Liver (tissue), 9 donors: ENCODE results near the gene NRIP2. TPM values are rescaled to one million over a fixed set of nuclear protein-coding genes. Genes with fewer than 3 reads are reported as not detected.
A peak's percentile ranks its signal among the peaks of the same experiment; 100 is the strongest.

Experiments
- DNase-seq: peaks from one replicate; pipeline ENCODE4 v3.0.0-alpha.2; 2017; ENCODE audit warnings: low spot score
- H3K27ac ChIP-seq, 2 donors: one replicate each; pipeline ENCODE4 v1.7.0; 2013; ENCODE audit warnings: inconsistent platforms in 2 of 2, low read length in 2 of 2, control low read depth in 1 of 2, low read depth in 1 of 2, mild to moderate bottlenecking in 1 of 2
- H3K27me3 ChIP-seq, 4 donors: one replicate each; pipeline versions ENCODE4 v1.6.1 to v1.7.0; 2013; ENCODE audit warnings: low read length in 3 of 4, inconsistent platforms in 1 of 4, mild to moderate bottlenecking in 1 of 4, moderate library complexity in 1 of 4; ENCODE audit not compliant: control insufficient read depth in 4 of 4, insufficient read depth in 4 of 4
- H3K36me3 ChIP-seq, 4 donors: one replicate each; pipeline versions ENCODE4 v1.6.1 to v1.7.0; 2013; ENCODE audit warnings: low read length in 3 of 4, mild to moderate bottlenecking in 3 of 4, low read depth in 1 of 4, moderate library complexity in 1 of 4; ENCODE audit not compliant: control insufficient read depth in 4 of 4, insufficient read depth in 3 of 4
- H3K4me1 ChIP-seq, 4 donors: one replicate each; pipeline versions ENCODE4 v1.6.1 to v1.7.0; 2013; ENCODE audit warnings: low read length in 3 of 4, mild to moderate bottlenecking in 3 of 4, moderate library complexity in 1 of 4; ENCODE audit not compliant: control insufficient read depth in 4 of 4, insufficient read depth in 4 of 4
- H3K4me3 ChIP-seq, 3 donors: one replicate each; pipeline versions ENCODE4 v1.6.1 to v1.7.0; 2013; ENCODE audit warnings: low read length in 3 of 3, control low read depth in 1 of 3, low read depth in 1 of 3, mild to moderate bottlenecking in 1 of 3
- H3K9ac ChIP-seq, 2 donors: one replicate each; pipeline ENCODE4 v1.7.0; 2013; ENCODE audit warnings: low read length in 2 of 2, mild to moderate bottlenecking in 2 of 2, moderate library complexity in 2 of 2, control low read depth in 1 of 2, low read depth in 1 of 2
- H3K9me3 ChIP-seq, 4 donors: one replicate each; pipeline versions ENCODE4 v1.6.1 to v1.7.0; 2013; ENCODE audit warnings: low read length in 3 of 4; ENCODE audit not compliant: control insufficient read depth in 4 of 4
- EGR1 ChIP-seq, 2 donors: IDR thresholded peaks; 2 replicates each; pipeline ENCODE4 v1.6.1; 2016 to 2018; ENCODE audit warnings: antibody characterized with exemption in 2 of 2, low read depth in 2 of 2
- FOXA1 ChIP-seq: IDR thresholded peaks from 2 replicates; pipeline ENCODE4 v1.6.1; 2016; ENCODE audit warnings: antibody characterized with exemption
- FOXA2 ChIP-seq: IDR thresholded peaks from 2 replicates; pipeline ENCODE4 v1.6.1; 2016; ENCODE audit warnings: antibody characterized with exemption
- GABPA ChIP-seq, 2 donors: IDR thresholded peaks in 1 of 2; conservative IDR thresholded peaks in 1 of 2; 2 replicates each; pipeline ENCODE4 v1.6.1; 2016; ENCODE audit warnings: antibody characterized with exemption in 2 of 2, mild to moderate bottlenecking in 1 of 2, moderate library complexity in 1 of 2
- HNF4A ChIP-seq, 2 donors: conservative IDR thresholded peaks; 2 replicates each; pipeline ENCODE4 v1.6.1; 2016; ENCODE audit warnings: antibody characterized with exemption in 2 of 2, mild to moderate bottlenecking in 2 of 2
- HNF4G ChIP-seq: IDR thresholded peaks from 2 replicates; pipeline ENCODE4 v1.6.1; 2016; ENCODE audit warnings: antibody characterized with exemption
- JUND ChIP-seq, 2 donors: IDR thresholded peaks; 2 replicates each; pipeline ENCODE4 v1.6.1; 2016; ENCODE audit warnings: antibody characterized with exemption in 2 of 2
- NR2F2 ChIP-seq: IDR thresholded peaks from 2 replicates; pipeline ENCODE4 v1.6.1; 2016; ENCODE audit warnings: antibody characterized with exemption
- RAD21 ChIP-seq, 2 donors: IDR thresholded peaks; 2 replicates each; pipeline ENCODE4 v1.6.1; 2016; ENCODE audit warnings: antibody characterized with exemption in 2 of 2, mild to moderate bottlenecking in 2 of 2
- RXRA ChIP-seq, 2 donors: IDR thresholded peaks; 2 replicates each; pipeline ENCODE4 v1.6.1; 2017 to 2018; ENCODE audit warnings: antibody characterized with exemption in 2 of 2, mild to moderate bottlenecking in 1 of 2
- SP1 ChIP-seq: IDR thresholded peaks from 2 replicates; pipeline ENCODE4 v1.6.1; 2018; ENCODE audit warnings: antibody characterized with exemption, mild to moderate bottlenecking
- TAF1 ChIP-seq: conservative IDR thresholded peaks from 2 replicates; pipeline ENCODE4 v1.6.1; 2016; ENCODE audit warnings: antibody characterized with exemption, mild to moderate bottlenecking
- YY1 ChIP-seq: IDR thresholded peaks from 2 replicates; pipeline ENCODE4 v1.6.1; 2016; ENCODE audit warnings: antibody characterized with exemption, mild to moderate bottlenecking
- WGBS: extraction: QIAGEN DNeasy Blood & Tissue Kit; methylation state at CpG from one replicate; pipeline ENCODE4 v1.1.7; 2013; 5-methylcytosine and 5-hydroxymethylcytosine counted together
- polyA plus RNA-seq, 2 donors: library from polyadenylated mRNA; stranded (reverse) in 1 of 2; unstranded in 1 of 2; fragments of 200-250 nt in 1 of 2; fragments of >200 nt in 1 of 2; fragmentation: Nextera tagmentation in 1 of 2; extraction: Ambion mirVana in 1 of 2; gene quantifications; one replicate each; pipeline versions ENCODE4 v1.2.1 to v1.2.3, GENCODE V29; 2013 to 2015
- total RNA-seq, 2 donors: library from RNA; depleted of rRNA; stranded (reverse); fragments of >200 nt; gene quantifications; one replicate each; pipeline ENCODE4 v1.2.3, GENCODE V29; 2014
- TF ChIP-seq, protein P1 (sequence below): IDR thresholded peaks from 2 replicates; pipeline ENCODE4 v1.6.1; 2016; ENCODE audit warnings: antibody characterized with exemption
- TF ChIP-seq, protein P2 (sequence below): IDR thresholded peaks from 2 replicates; pipeline ENCODE4 v1.6.1; 2016; ENCODE audit warnings: antibody characterized with exemption
- TF ChIP-seq, protein P3 (sequence below): IDR thresholded peaks from 2 replicates; pipeline ENCODE4 v1.6.1; 2016; ENCODE audit warnings: antibody characterized with exemption, mild to moderate bottlenecking
- TF ChIP-seq, protein P4 (sequence below): IDR thresholded peaks from 2 replicates; pipeline ENCODE4 v1.6.1; 2016; ENCODE audit warnings: antibody characterized with exemption
- TF ChIP-seq, protein P5 (sequence below): fragments of 150-350 bp; IDR thresholded peaks from 2 replicates; pipeline ENCODE4 v1.5.1; 2017; ENCODE audit warnings: improper control_type of control experiment, low read depth, low read length; ENCODE audit not compliant: missing input control
- donor health status: healthy.
- donor health status: healthy.
- donor health status: healthy.
- donor health status: healthy.
- donor health status: healthy.

The NRIP2 gene
- total and polyA plus RNA-seq, 4 donors, result 0.19 to 0.46 (median 0.23) TPM

DNA sequence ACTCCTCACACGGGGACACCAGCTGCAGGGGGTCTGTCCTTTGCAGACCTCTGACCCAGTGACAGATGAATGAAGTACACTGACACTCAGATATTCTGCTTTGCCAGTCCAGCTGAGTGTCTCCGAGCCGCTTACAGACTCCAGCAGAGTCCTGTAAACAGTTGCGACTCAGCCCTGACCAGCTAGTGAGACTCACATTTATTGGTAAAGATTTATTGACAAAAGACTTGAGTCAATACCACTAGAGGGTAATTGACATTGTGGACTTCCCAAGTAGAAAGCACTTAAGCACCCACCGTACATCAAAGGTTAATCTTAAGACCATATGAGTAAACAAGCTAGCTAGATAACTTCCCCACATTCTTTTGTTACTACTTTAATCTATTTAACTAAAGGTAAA is 49.8 kb downstream of the NRIP2 start:
- no peak for DNase-seq
- 45% methylated on average over 5 of the region's 5 CpGs for WGBS

DNA sequence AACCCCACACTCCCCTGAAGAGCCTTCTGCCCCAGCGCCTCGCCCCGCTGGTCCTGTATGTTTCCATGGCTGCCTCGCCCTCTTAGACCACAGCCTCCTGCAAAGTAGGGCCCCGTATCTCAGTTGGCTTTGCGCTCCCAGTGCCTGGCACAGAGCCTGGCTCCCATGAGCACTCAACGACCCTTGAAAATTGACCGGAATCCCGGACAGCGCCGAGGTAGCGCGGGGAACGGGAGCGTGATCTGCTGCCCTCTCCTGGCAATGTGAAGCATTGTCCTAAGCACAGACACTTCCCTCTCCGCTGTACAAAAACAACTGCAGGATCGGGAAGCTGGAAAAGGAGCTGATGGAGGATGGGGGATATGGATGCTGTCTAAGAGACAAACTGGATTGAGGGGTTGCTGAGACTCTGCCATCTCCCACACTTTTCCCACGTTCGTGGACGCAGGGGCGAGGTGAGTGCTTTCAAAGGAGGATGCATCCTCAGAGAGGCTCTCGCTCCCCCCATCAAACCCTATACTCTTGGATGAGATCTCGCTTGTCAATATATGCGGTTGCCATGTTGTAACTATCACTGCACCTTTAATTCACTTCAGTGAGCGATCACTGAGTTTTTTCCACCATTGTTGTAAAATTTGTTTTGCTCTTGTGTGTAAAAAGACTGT is 50.8 kb downstream of the NRIP2 start:
- Histone ChIP-seq H3K27ac (no peak overlapping the region), H3K4me1 (peaks cover 0 to 6% (median 3%) of the 10 kb centered on the region in 4 donors), H3K27me3 (no peaks in the 10 kb centered on the region), H3K9ac (no peak overlapping the region), H3K4me3 (no peak overlapping the region), H3K9me3 (no peaks in the 10 kb centered on the region), H3K36me3 (no peaks in the 10 kb centered on the region)
- 14% methylated on average over 25 of the region's 25 CpGs for WGBS
- peak; percentile 70 for DNase-seq
- TF ChIP-seq, protein P1, sequence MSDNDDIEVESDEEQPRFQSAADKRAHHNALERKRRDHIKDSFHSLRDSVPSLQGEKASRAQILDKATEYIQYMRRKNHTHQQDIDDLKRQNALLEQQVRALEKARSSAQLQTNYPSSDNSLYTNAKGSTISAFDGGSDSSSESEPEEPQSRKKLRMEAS, result no peak
- no peak for TF ChIP-seq GABPA (IDR thresholded peaks at IDR 0.05 in 1 of 2, conservative IDR thresholded peaks at IDR 0.05 in 1 of 2)
- no peak for TF ChIP-seq NR2F2
- TF ChIP-seq FOXA1, result no peak
- TF ChIP-seq, protein P2, sequence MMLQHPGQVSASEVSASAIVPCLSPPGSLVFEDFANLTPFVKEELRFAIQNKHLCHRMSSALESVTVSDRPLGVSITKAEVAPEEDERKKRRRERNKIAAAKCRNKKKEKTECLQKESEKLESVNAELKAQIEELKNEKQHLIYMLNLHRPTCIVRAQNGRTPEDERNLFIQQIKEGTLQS, result no peak
- TF ChIP-seq JUND (IDR thresholded peaks at IDR 0.05), result no peak
- no peak for TF ChIP-seq YY1
- no peak for TF ChIP-seq TAF1
- peak; percentile 94 to 96 for TF ChIP-seq RAD21 (IDR thresholded peaks at IDR 0.05)
- TF ChIP-seq, protein P3, sequence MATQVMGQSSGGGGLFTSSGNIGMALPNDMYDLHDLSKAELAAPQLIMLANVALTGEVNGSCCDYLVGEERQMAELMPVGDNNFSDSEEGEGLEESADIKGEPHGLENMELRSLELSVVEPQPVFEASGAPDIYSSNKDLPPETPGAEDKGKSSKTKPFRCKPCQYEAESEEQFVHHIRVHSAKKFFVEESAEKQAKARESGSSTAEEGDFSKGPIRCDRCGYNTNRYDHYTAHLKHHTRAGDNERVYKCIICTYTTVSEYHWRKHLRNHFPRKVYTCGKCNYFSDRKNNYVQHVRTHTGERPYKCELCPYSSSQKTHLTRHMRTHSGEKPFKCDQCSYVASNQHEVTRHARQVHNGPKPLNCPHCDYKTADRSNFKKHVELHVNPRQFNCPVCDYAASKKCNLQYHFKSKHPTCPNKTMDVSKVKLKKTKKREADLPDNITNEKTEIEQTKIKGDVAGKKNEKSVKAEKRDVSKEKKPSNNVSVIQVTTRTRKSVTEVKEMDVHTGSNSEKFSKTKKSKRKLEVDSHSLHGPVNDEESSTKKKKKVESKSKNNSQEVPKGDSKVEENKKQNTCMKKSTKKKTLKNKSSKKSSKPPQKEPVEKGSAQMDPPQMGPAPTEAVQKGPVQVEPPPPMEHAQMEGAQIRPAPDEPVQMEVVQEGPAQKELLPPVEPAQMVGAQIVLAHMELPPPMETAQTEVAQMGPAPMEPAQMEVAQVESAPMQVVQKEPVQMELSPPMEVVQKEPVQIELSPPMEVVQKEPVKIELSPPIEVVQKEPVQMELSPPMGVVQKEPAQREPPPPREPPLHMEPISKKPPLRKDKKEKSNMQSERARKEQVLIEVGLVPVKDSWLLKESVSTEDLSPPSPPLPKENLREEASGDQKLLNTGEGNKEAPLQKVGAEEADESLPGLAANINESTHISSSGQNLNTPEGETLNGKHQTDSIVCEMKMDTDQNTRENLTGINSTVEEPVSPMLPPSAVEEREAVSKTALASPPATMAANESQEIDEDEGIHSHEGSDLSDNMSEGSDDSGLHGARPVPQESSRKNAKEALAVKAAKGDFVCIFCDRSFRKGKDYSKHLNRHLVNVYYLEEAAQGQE, result peak; percentile 33
- TF ChIP-seq, protein P4, sequence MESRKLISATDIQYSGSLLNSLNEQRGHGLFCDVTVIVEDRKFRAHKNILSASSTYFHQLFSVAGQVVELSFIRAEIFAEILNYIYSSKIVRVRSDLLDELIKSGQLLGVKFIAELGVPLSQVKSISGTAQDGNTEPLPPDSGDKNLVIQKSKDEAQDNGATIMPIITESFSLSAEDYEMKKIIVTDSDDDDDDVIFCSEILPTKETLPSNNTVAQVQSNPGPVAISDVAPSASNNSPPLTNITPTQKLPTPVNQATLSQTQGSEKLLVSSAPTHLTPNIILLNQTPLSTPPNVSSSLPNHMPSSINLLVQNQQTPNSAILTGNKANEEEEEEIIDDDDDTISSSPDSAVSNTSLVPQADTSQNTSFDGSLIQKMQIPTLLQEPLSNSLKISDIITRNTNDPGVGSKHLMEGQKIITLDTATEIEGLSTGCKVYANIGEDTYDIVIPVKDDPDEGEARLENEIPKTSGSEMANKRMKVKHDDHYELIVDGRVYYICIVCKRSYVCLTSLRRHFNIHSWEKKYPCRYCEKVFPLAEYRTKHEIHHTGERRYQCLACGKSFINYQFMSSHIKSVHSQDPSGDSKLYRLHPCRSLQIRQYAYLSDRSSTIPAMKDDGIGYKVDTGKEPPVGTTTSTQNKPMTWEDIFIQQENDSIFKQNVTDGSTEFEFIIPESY, result no peak
- TF ChIP-seq HNF4G, result no peak

More for the DNA sequence above, 49.8 kb downstream of the NRIP2 start:
- no peak for TF ChIP-seq YY1
- no peak for TF ChIP-seq HNF4A (conservative IDR thresholded peaks at IDR 0.05)
- TF ChIP-seq, protein P5, sequence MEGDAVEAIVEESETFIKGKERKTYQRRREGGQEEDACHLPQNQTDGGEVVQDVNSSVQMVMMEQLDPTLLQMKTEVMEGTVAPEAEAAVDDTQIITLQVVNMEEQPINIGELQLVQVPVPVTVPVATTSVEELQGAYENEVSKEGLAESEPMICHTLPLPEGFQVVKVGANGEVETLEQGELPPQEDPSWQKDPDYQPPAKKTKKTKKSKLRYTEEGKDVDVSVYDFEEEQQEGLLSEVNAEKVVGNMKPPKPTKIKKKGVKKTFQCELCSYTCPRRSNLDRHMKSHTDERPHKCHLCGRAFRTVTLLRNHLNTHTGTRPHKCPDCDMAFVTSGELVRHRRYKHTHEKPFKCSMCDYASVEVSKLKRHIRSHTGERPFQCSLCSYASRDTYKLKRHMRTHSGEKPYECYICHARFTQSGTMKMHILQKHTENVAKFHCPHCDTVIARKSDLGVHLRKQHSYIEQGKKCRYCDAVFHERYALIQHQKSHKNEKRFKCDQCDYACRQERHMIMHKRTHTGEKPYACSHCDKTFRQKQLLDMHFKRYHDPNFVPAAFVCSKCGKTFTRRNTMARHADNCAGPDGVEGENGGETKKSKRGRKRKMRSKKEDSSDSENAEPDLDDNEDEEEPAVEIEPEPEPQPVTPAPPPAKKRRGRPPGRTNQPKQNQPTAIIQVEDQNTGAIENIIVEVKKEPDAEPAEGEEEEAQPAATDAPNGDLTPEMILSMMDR, result no peak
- no peak for TF ChIP-seq JUND (IDR thresholded peaks at IDR 0.05)
- TF ChIP-seq, protein P1, result no peak
- TF ChIP-seq FOXA2, result no peak
- TF ChIP-seq FOXA1, result no peak
- TF ChIP-seq RXRA (IDR thresholded peaks at IDR 0.05), result no peak
- TF ChIP-seq SP1, result no peak
- TF ChIP-seq, protein P3, result no peak
- TF ChIP-seq HNF4G, result no peak
- no peak for TF ChIP-seq EGR1 (IDR thresholded peaks at IDR 0.05; ENCODE audit: low read depth in 2 of 2)
- H3K4me3 ChIP-seq, result no peak overlapping the region
- no peaks in the 10 kb centered on the region for H3K9me3 ChIP-seq
- no peak overlapping the region for H3K9ac ChIP-seq
- H3K27ac ChIP-seq, result no peak overlapping the region
- no peaks in the 10 kb centered on the region for H3K36me3 ChIP-seq
- no peaks in the 10 kb centered on the region for H3K27me3 ChIP-seq
- H3K4me1 ChIP-seq, result peaks cover 0 to 6% (median 3%) of the 10 kb centered on the region in 4 donors
